GM21447 (cell line): ENCODE measurements around the gene C1QTNF12.

Source experiments
- ATAC-seq: cut with Tn5 transposase; IDR thresholded peaks from one replicate; pipeline ENCODE4 v1.9.1; 2021; ENCODE audit not compliant: unreplicated experiment

The C1QTNF12 gene

GRCh38 chr1:1229770-1230169 is 16.8 kb downstream of the C1QTNF12 start:
- no peak for ATAC-seq

- ATAC-seq = no peak
These were observed 17.8 kb downstream of the C1QTNF12 start for GRCh38 chr1:1228596-1229321.

- ATAC-seq = no peak
These were observed 18.3 kb downstream of the C1QTNF12 start for GRCh38 chr1:1228187-1228586.

GRCh38 chr1:1227386-1227785 is 19.1 kb downstream of the C1QTNF12 start:
- ATAC-seq = no peak

GRCh38 chr1:1226566-1227362 is 19.8 kb downstream of the C1QTNF12 start:
- no peak for ATAC-seq

- ATAC-seq = no peak
These were observed 20.6 kb downstream of the C1QTNF12 start for GRCh38 chr1:1225913-1226312.

GRCh38 chr1:1225238-1225845 is 21.2 kb downstream of the C1QTNF12 start:
- ATAC-seq = no peak

GRCh38 chr1:1223891-1224290 is 22.6 kb downstream of the C1QTNF12 start:
- no peak for ATAC-seq

- no peak for ATAC-seq
These were observed 23.2 kb downstream of the C1QTNF12 start for GRCh38 chr1:1223321-1223720.

GRCh38 chr1:1222575-1223225 is 23.8 kb downstream of the C1QTNF12 start:
- no peak for ATAC-seq

- ATAC-seq = no peak
These were observed 24.5 kb downstream of the C1QTNF12 start for GRCh38 chr1:1221887-1222574.

GRCh38 chr1:1220197-1220596 is 26.3 kb downstream of the C1QTNF12 start:
- ATAC-seq = no peak

GRCh38 chr1:1219341-1219740 is 27.2 kb downstream of the C1QTNF12 start:
- ATAC-seq = no peak

- ATAC-seq = no peak
These were observed 27.9 kb downstream of the C1QTNF12 start for GRCh38 chr1:1218524-1219200.

GRCh38 chr1:1217621-1218523 is 28.6 kb downstream of the C1QTNF12 start:
- ATAC-seq = no peak

GRCh38 chr1:1216770-1217620 is 29.5 kb downstream of the C1QTNF12 start:
- no peak for ATAC-seq

- no peak for ATAC-seq
These were observed 30.5 kb downstream of the C1QTNF12 start for GRCh38 chr1:1215881-1216605.
